Loucy (cell line): Measurements from ENCODE around the gene ARCN1.

ENCODE experiments used
- EZH2phosphoT487 ChIP-seq: fragments of 200-600 bp; IDR thresholded peaks from 2 replicates; pipeline ENCODE4 v1.6.1; 2018; ENCODE audit warnings: antibody characterized with exemption, mild to moderate bottlenecking, moderate library complexity, borderline replicate concordance
- TF ChIP-seq, protein P1 (sequence below): fragments of 200-600 bp; sonication (generic); conservative IDR thresholded peaks from 2 replicates; pipeline ENCODE4 v1.5.1; 2014; ENCODE audit warnings: mild to moderate bottlenecking, antibody characterized with exemption, low read length

DNA sequence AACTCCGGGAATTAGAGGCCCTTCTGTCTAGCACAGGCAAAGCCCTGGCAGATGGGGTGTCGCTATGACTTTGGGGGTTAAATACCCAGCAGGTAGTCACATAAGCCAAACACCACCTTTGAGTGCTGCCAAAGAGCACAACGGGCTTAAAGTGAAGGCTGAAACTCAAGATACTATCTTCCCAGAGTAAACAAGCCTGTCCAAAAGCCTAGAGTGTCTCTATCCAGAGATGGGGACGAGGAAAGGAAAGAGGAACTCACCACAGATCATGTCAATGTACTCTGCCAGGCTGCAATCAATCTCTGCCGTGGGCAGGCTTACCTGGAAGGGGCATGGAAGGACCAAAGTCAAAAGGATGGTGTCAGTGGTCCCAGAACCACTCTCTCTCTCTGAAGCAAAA lies 26.7 kb upstream of the ARCN1 start:
- TF ChIP-seq, protein P1, sequence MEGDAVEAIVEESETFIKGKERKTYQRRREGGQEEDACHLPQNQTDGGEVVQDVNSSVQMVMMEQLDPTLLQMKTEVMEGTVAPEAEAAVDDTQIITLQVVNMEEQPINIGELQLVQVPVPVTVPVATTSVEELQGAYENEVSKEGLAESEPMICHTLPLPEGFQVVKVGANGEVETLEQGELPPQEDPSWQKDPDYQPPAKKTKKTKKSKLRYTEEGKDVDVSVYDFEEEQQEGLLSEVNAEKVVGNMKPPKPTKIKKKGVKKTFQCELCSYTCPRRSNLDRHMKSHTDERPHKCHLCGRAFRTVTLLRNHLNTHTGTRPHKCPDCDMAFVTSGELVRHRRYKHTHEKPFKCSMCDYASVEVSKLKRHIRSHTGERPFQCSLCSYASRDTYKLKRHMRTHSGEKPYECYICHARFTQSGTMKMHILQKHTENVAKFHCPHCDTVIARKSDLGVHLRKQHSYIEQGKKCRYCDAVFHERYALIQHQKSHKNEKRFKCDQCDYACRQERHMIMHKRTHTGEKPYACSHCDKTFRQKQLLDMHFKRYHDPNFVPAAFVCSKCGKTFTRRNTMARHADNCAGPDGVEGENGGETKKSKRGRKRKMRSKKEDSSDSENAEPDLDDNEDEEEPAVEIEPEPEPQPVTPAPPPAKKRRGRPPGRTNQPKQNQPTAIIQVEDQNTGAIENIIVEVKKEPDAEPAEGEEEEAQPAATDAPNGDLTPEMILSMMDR: no peak
- TF ChIP-seq EZH2phosphoT487: no peak
